Neutrophil (primary cell): ENCODE measurements around the gene AGAP2.

Experiments
- H3K27ac ChIP-seq: fragments of 200-600 bp; sonication (generic); 2 replicates; pipeline ENCODE4 v1.5.1; 2016; ENCODE audit warnings: mild to moderate bottlenecking, moderate library complexity
- H3K27me3 ChIP-seq: fragments of 200-600 bp; sonication (generic); 2 replicates; pipeline ENCODE4 v1.6.0; 2016; ENCODE audit warnings: mild to moderate bottlenecking
- H3K36me3 ChIP-seq: fragments of 200-600 bp; sonication (generic); 2 replicates; pipeline ENCODE4 v1.5.1; 2017
- H3K4me1 ChIP-seq, 2 experiments: fragments of 200-600 bp in 1 of 2; sonication (generic) in 1 of 2; 1 replicate in 1 of 2; 2 replicates in 1 of 2; pipeline versions ENCODE4 v1.5.1 to v1.6.1; 2013 to 2016; ENCODE audit warnings: low read depth in 1 of 2, low read length in 1 of 2, mild to moderate bottlenecking in 1 of 2, moderate library complexity in 1 of 2; ENCODE audit not compliant: control insufficient read depth in 1 of 2, insufficient read depth in 1 of 2
- H3K4me3 ChIP-seq, 2 experiments: fragments of 200-600 bp in 1 of 2; sonication (generic) in 1 of 2; 1 replicate in 1 of 2; 2 replicates in 1 of 2; pipeline ENCODE4 v1.5.1; 2013 to 2016; ENCODE audit warnings: low read depth in 1 of 2, low read length in 1 of 2, mild to moderate bottlenecking in 1 of 2, moderate library complexity in 1 of 2
- H3K9me3 ChIP-seq: fragments of 200-600 bp; sonication (generic); 2 replicates; pipeline ENCODE4 v1.5.1; 2016
- CTCF ChIP-seq: fragments of 200-600 bp; sonication (generic); IDR thresholded peaks from 2 replicates; pipeline ENCODE4 v1.5.1; 2016; ENCODE audit warnings: antibody characterized with exemption

The AGAP2 gene

GRCh38 chr12:57726151-57726883, 12.2 kb downstream of the AGAP2 start:
- H3K4me1 ChIP-seq: no peaks in the 10 kb centered on the region
- H3K27ac ChIP-seq: no peak overlapping the region
- no peak for TF ChIP-seq CTCF
- no peak overlapping the region for H3K4me3 ChIP-seq
- no peaks in the 10 kb centered on the region for H3K9me3 ChIP-seq
- H3K27me3 ChIP-seq: no peaks in the 10 kb centered on the region
- H3K36me3 ChIP-seq: peaks cover 96% of the 10 kb centered on the region

- Histone ChIP-seq H3K4me1 (no peaks in the 10 kb centered on the region), H3K4me3 (no peak overlapping the region), H3K36me3 (peaks cover 96% of the 10 kb centered on the region), H3K9me3 (no peaks in the 10 kb centered on the region), H3K27me3 (no peaks in the 10 kb centered on the region), H3K27ac (no peak overlapping the region)
- TF ChIP-seq CTCF: no peak
Observed at GRCh38 chr12:57725851-57726150, 12.7 kb downstream of the AGAP2 start.

GRCh38 chr12:57724936-57725740, 13.4 kb downstream of the AGAP2 start:
- H3K9me3 ChIP-seq: no peaks in the 10 kb centered on the region
- no peaks in the 10 kb centered on the region for H3K4me1 ChIP-seq
- H3K27ac ChIP-seq: peak overlapping the region; percentile 61
- no peak for TF ChIP-seq CTCF
- H3K4me3 ChIP-seq: no peak overlapping the region
- H3K36me3 ChIP-seq: peaks cover 96% of the 10 kb centered on the region
- no peaks in the 10 kb centered on the region for H3K27me3 ChIP-seq

GRCh38 chr12:57724003-57724935, 14.3 kb downstream of the AGAP2 start:
- Histone ChIP-seq H3K27me3 (no peaks in the 10 kb centered on the region), H3K27ac (peak overlapping the region; percentile 61), H3K36me3 (peaks cover 96% of the 10 kb centered on the region), H3K4me3 (no peak overlapping the region), H3K4me1 (no peaks in the 10 kb centered on the region), H3K9me3 (no peaks in the 10 kb centered on the region)
- no peak for TF ChIP-seq CTCF

- no peaks in the 10 kb centered on the region for H3K4me1 ChIP-seq
- no peak overlapping the region for H3K4me3 ChIP-seq
- no peaks in the 10 kb centered on the region for H3K9me3 ChIP-seq
- no peak for TF ChIP-seq CTCF
- H3K27ac ChIP-seq: peak overlapping the region; percentile 61
- no peaks in the 10 kb centered on the region for H3K27me3 ChIP-seq
- H3K36me3 ChIP-seq: peaks cover 96% of the 10 kb centered on the region
Observed at GRCh38 chr12:57723630-57723962, 14.9 kb downstream of the AGAP2 start.
